ENCODE measurements around the gene MYPN. TPM values are rescaled to one million over a fixed set of nuclear protein-coding genes. Genes with fewer than 3 reads are reported as not detected.

MYPN gene
- total and polyA plus RNA-seq, 4 donors: 0.01 to 0.08 (median 0.03) TPM; not detected in 1

GRCh38 chr10:68135922-68136792 is 26.9 kb downstream of the MYPN start:
- 83% methylated on average over 8 of the region's 8 CpGs for WGBS
- no peak overlapping the region for H3K27ac ChIP-seq (ENCODE audit: low read depth in 1 of 2, low read length in 2 of 2)
- no peak overlapping the region for H3K4me3 ChIP-seq (ENCODE audit: low read depth in 1 of 3, low read length in 3 of 3)
- TF ChIP-seq HNF4A (conservative IDR thresholded peaks at IDR 0.05) (no peak), NR2F2 (IDR thresholded peaks at IDR 0.05) (no peak), RAD21 (IDR thresholded peaks at IDR 0.05) (no peak), RXRA (IDR thresholded peaks at IDR 0.05) (no peak), ATF3 (IDR thresholded peaks at IDR 0.05) (no peak), EGR1 (IDR thresholded peaks at IDR 0.05; ENCODE audit: low read depth in 2 of 2) (no peak), CTCF (IDR thresholded peaks at IDR 0.05; ENCODE audit: low read depth, low read length, missing input control) (no peak), GABPA (IDR thresholded peaks at IDR 0.05 in 1 of 2, conservative IDR thresholded peaks at IDR 0.05 in 1 of 2) (no peak)
- H3K9ac ChIP-seq (ENCODE audit: low read depth in 1 of 2, low read length in 2 of 2): no peak overlapping the region
- DNase-seq (ENCODE audit: low spot score): no peak
- H3K9me3 ChIP-seq (ENCODE audit: control insufficient read depth in 4 of 4, low read length in 3 of 4): no peaks in the 10 kb centered on the region
- no peaks in the 10 kb centered on the region for H3K36me3 ChIP-seq (ENCODE audit: control insufficient read depth in 4 of 4, insufficient read depth in 3 of 4, low read depth in 1 of 4, low read length in 3 of 4)
- H3K27me3 ChIP-seq (ENCODE audit: control insufficient read depth in 4 of 4, insufficient read depth in 4 of 4, low read length in 3 of 4): no peaks in the 10 kb centered on the region
- H3K4me1 ChIP-seq (ENCODE audit: control insufficient read depth in 4 of 4, insufficient read depth in 4 of 4, low read length in 3 of 4): no peaks in the 10 kb centered on the region

- Histone ChIP-seq H3K27me3 (ENCODE audit: control insufficient read depth in 4 of 4, insufficient read depth in 4 of 4, low read length in 3 of 4) (no peaks in the 10 kb centered on the region), H3K9ac (ENCODE audit: low read depth in 1 of 2, low read length in 2 of 2) (no peak overlapping the region), H3K36me3 (ENCODE audit: control insufficient read depth in 4 of 4, insufficient read depth in 3 of 4, low read depth in 1 of 4, low read length in 3 of 4) (no peaks in the 10 kb centered on the region), H3K4me1 (ENCODE audit: control insufficient read depth in 4 of 4, insufficient read depth in 4 of 4, low read length in 3 of 4) (no peaks in the 10 kb centered on the region), H3K9me3 (ENCODE audit: control insufficient read depth in 4 of 4, low read length in 3 of 4) (no peaks in the 10 kb centered on the region), H3K4me3 (ENCODE audit: low read depth in 1 of 3, low read length in 3 of 3) (no peak overlapping the region), H3K27ac (ENCODE audit: low read depth in 1 of 2, low read length in 2 of 2) (no peak overlapping the region)
- 96% methylated on average over 3 of the region's 3 CpGs for WGBS
- DNase-seq (ENCODE audit: low spot score): no peak
- TF ChIP-seq SP1 (IDR thresholded peaks at IDR 0.05): no peak
- no peak for TF ChIP-seq RXRA (IDR thresholded peaks at IDR 0.05)
- no peak for TF ChIP-seq RAD21 (IDR thresholded peaks at IDR 0.05)
- no peak for TF ChIP-seq REST (IDR thresholded peaks at IDR 0.05)
- TF ChIP-seq MAX (IDR thresholded peaks at IDR 0.05): no peak
- TF ChIP-seq EGR1 (IDR thresholded peaks at IDR 0.05; ENCODE audit: low read depth in 2 of 2): no peak
- TF ChIP-seq ZBTB33 (IDR thresholded peaks at IDR 0.05): no peak
- TF ChIP-seq YY1 (IDR thresholded peaks at IDR 0.05): no peak
- TF ChIP-seq TAF1 (conservative IDR thresholded peaks at IDR 0.05): no peak
- no peak for TF ChIP-seq ATF3 (IDR thresholded peaks at IDR 0.05)
- no peak for TF ChIP-seq FOXA2 (IDR thresholded peaks at IDR 0.05)
- no peak for TF ChIP-seq FOXA1 (IDR thresholded peaks at IDR 0.05)
These were observed 27.9 kb downstream of the MYPN start for GRCh38 chr10:68137171-68137570.
